Esophagus muscularis mucosa (tissue), 3 donors: Measurements from ENCODE around the gene KIF23.

ENCODE experiments used
- EP300 ChIP-seq: sonication (generic); formaldehyde crosslinking; IDR thresholded peaks from one replicate; pipeline ENCODE4 v1.6.1; 2017; ENCODE audit warnings: antibody characterized with exemption
- POLR2AphosphoS5 ChIP-seq, 2 donors: sonication (generic); formaldehyde crosslinking; IDR thresholded peaks; one replicate each; pipeline ENCODE4 v1.6.1; 2017; ENCODE audit warnings: antibody characterized with exemption in 2 of 2

DNA sequence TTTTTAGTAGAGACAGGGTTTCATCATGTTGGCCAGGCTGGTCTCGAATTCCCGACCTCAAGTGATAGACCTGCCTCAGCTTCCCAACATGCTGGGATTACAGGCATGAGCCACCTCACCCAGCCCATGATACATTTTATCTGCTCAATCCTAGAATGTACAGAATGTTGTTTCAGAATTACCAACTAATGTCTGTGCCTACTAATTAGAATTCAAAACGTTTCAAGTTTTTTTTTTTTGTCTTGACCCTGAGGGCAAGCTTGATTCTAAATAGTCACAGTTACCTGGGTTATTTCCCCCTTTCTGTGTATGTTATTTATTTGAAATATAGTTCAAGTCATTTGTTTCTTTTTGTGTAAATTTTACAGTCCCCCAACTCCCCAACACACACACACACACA is 5.3 kb upstream of the KIF23 start:
- no peak for TF ChIP-seq POLR2AphosphoS5 (IDR thresholded peaks at IDR 0.05)
- no peak for TF ChIP-seq EP300
